ENCODE results near the gene MPRIP.

Gene MPRIP

GRCh38 chr17:17091276-17091675 lies 49.0 kb downstream of the MPRIP start:
- DNase-seq = no peak

- DNase-seq = no peak
Measured at GRCh38 chr17:17091856-17092756, 49.8 kb downstream of the MPRIP start.

GRCh38 chr17:17093764-17094163 lies 51.5 kb downstream of the MPRIP start:
- DNase-seq = no peak

DNA sequence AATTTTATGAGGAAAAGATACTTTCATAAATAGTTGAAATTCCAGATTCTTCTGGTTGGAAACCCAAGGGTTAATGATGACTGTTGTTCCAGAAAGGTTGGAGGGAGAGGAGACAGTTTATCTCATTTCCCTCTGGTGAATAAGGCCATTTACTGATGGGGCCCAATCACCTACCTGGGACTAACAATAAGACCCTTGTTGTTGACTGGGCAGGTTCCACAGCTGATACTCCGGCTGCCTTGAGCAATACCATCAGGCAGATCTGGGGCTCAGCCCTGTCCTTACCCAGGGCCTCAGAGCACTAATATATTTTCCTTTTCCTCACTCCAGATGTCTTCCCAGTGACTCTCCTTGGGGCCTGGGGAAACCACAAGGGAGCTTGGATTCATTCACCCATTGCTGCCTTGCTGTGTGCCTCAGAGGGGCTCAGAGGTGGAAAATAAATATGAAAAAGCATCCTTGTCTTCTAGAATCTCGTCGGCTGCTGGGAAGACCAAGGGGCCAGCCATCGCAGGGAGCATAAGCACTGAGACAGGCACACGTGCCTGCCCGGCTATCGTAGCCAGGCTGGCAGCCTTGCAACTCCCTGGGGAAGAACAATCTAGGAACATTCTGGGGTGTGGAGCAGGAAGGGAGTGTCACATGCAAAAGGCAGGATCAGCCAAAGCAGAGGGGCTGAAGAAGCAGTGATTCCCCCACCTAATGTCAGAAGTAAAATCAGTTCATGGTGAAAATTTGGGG lies 54.4 kb downstream of the MPRIP start:
- no peak for DNase-seq

DNA sequence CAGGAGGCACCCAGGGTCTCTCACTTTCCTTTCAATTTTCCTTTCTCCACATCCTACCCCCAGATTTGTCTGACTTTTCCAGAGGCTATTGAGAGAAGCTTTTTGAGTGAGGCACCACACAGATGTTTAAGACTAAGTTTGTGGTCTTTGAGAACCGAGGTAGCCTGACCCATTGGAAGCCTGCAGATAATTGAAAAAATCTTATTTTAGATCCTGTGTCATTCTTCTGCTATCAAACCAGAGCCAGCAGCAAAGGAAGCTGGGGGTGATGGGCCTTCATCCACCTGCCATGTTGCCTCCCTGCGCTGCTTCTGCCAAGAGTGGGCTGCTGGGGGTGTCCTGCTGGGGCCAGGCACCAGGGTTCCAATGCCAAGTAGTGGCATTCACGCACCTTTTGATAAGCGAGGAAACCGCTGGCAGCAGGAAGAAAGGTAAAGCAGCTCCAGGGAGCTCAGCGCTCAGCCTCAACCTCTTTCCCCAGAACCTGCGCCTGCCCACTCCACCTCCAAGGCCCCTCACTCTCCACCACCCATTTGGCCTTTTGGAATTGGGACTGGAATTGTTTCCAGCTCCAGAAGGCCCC lies 55.6 kb downstream of the MPRIP start:
- DNase-seq = no peak

DNA sequence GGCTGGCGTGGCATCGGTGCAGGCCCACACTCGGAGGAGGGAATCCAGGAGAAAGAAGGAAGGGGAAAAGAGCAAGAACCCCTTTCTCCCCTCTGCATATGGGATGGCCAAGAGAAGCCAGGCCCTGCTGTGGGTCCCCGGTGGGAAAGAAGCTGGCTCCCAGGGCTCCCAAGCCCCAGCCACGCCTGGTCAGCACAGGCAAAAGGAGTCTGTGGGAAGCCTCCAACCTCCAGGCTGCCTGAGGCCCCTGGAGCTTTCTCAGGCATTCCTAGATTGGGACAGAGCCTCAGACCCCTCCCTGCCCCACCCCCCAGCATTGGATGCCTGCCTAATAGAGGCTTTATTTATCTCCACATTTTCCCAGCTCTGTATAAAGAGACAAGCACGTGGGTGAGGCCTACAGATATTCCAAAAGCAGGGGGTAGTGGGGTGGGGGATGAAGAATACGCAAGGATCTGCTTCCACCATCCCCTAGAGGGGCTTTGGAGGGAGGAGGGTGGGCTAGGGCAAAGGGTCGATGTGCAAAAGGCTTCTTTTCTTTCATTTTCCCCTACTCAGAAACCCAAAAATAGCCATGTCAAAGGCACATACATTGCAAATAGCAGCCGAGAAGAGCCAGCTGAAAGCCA lies 56.4 kb downstream of the MPRIP start:
- no peak for DNase-seq

DNA sequence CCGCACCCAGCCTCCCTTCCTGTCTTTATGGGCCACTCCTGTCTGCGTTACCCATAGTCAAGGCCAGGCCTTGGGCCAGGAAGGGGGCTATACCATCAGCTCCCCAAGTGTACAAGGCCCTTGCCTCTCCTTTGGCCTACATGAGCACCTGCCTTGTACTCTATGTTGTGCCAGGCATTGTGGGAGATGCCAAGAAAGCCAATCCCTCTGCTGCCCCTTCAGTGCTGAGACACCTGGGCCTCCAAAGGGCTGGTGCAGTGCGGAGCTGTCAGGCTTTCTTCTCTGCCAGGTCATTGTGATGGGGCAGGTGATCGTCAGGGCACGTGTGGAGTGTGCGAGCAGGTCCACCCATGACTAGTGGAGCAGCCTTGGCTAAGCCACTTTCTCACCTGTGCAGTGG lies 59.9 kb downstream of the MPRIP start:
- DNase-seq = no peak

DNA sequence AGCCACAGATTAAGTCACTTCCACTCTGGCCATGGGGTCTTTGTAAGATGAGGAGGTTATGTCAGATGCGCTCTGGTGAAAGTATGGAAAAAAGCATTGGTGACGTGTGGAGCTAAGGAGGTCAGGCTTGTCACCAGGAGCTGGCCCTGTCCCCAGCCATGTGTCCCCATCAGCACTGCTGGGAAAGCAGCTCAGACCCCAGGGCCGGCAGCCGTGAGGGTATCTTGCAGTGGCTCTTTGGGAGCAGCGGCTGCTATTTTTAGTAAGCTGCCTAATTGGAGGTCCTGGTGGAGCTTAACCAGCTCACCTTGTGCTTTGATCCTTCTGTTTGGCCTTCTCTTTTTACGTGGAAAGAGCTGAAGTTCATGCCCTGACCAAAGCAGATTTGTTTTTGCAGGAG lies 60.9 kb downstream of the MPRIP start:
- DNase-seq = no peak

DNA sequence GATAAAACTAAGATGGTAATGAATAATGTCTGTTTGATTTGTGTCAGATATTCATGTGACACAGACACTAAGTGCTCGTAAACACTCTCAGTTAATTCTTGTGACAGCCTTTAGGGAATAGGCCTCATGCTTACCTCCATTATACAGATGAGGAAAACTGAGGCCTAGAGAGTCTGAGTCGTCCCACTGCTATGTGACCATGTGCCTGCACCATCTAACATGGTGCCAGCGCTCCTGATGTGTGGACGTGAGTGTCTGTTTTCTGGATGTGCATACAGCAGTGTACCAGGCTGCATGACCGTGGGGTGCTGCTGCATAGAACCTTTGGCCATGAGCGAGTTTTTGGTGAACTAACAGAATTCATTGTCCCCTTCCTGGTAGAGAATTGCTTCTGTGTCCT lies 61.8 kb downstream of the MPRIP start:
- no peak for DNase-seq

GRCh38 chr17:17104494-17104893 lies 62.2 kb downstream of the MPRIP start:
- no peak for DNase-seq

DNA sequence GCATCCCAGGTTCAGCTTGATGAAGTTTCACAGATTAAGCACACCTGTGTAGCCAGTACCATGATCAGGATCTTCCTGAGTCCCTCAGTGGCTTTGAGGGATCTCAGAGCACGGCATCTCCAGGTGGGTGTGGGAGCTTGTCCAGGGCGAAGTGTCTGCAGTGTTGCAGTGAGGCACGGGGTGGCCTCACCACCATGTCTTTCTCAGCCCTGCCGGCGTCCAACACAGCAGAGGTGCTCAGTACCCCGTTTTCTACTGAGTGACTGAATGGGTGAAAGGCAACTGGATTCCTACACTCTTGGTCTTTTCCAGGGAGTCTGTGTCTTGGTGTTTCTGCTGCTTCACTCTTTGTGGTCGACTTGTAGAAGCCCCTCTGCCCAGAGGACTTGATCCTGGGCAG lies 63.7 kb downstream of the MPRIP start:
- no peak for DNase-seq

GRCh38 chr17:17106756-17107155 lies 64.5 kb downstream of the MPRIP start:
- no peak for DNase-seq

- no peak for DNase-seq
Measured at GRCh38 chr17:17107281-17107680, 65.0 kb downstream of the MPRIP start.

DNA sequence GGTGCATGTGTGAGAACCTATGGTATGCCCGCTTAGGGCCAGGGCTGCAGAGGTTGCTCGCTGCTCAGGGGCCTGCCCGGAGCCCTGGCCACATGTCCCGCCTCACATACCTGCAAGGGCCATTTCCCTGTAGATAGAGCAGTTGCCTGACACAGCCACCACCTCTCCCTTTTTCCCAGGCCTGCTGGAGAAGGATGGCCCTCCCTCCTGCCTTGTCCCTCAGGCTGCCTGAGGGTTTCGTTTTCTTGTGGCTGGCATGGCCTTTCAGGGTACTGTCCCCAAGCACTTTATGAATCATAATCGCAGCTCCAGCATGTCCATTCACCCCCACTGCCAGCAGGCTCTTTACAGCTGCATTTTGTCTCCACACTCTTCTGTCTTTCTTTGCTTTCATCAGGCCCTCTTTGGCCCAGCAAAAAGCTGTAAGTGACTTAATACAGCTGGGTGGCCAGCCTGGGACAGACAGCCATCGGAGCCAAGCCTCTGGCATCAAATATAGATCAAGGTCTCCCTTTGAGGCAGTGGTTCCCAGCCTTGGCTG lies 65.7 kb downstream of the MPRIP start:
- DNase-seq = no peak

DNA sequence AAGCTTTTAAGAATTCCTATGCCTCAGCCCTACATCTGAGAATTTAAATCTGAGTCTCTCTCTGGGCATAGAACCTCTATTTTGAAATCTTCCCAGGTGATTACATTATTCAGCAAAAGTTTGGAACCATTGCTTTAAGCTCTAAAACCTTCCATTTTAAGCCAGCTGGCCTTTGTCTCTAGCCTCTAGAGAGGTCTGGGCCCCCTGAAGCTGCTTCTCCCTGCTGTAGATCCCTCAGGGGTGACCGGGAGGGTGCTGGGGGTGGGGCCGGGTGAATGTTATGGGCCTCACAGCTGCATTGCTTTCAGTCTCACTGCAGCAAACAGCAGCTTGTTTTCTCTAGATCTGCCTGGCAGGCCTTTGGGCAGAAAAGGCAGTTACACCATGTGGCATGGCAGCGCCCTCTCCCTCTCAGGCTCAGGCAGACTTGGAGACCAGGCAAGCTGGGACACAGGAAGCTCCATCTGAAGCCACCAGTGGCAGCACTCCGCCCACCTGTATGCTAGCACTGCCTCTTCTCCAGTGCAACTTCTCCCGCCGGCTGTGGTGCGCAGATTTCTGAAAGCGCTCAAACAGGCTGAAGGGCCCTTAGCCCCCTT lies 66.3 kb downstream of the MPRIP start:
- no peak for DNase-seq

DNA sequence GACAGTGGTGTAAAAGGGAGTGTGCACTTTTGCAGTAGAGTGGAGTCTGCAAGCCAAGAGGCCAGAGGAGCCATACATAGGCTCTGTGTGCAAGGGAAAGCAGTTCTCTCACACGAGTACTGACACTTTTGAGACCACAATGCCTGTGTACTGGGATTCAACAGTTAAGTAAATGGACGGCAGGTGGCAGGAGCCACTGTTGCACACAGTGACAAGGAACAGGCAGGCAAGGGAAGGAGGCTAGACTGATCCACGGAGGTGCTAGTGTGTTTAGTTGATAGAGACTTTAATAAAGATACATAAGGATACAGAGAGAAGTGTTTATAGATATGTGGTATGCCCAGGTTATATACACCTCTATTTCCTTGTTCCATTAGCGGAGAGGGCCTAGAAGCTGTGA lies 67.0 kb downstream of the MPRIP start:
- DNase-seq = no peak

GRCh38 chr17:17109907-17110306 lies 67.7 kb downstream of the MPRIP start:
- DNase-seq = no peak

GRCh38 chr17:17110520-17110919 lies 68.3 kb downstream of the MPRIP start:
- DNase-seq = no peak

GRCh38 chr17:17111401-17112393 lies 69.4 kb downstream of the MPRIP start:
- DNase-seq = no peak

DNA sequence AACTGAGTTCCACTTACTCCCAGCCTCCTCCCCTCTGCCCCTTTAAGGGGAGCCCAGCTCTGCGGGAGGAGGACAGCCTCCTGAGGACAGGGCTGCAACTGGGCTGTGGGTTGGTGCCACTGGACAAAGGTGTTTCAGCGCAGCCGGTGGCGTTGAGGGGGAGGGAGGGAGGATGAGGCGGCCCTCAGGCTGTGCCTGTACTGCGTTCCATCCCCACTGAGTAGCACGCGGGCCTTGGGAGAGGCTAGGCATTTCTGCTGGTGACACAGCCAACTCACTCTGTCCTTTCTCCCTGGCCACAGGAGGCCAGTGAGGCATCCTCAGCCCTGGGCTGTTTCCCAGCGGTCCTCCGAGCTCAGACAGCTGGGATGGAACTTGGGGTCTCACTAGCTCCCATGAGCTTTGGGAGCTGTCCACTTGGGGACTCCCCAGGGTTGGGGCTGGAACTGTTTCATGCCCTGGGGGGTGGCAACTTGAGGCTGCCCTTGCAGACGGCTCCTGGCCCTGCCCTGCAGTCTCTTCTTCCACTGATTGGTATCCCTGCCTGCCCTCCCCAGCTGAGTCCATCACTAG lies 70.5 kb downstream of the MPRIP start:
- no peak for DNase-seq

- DNase-seq = no peak
Measured at GRCh38 chr17:17114592-17115225, 72.5 kb downstream of the MPRIP start.

All from NK-92 treated with Interleukin-12 subunit alpha and Interleukin-12 subunit beta, amount 100 ng/mL, for 24 hours (cell line).